HepG2 (cell line): Measurements from ENCODE around the gene DYNC2H1. TPM values are rescaled to one million over a fixed set of nuclear protein-coding genes. Genes with fewer than 3 reads are reported as not detected.

Experiments used
- ATAC-seq: fragments of 200-7000 bp; cut with Tn5 transposase; 3 replicates; pipeline ENCODE4 v1.9.1; 2020; ENCODE audit warnings: mild to moderate bottlenecking, moderate library complexity
- BruUV-seq: library from RNA; stranded (reverse); fragments of 400-500 nt; replicated peaks from 2 replicates; lab custom pipeline; 2021; lab: Mats Ljungman, UMichigan
- CTCF ChIA-PET: fragments of 300-600 bp; formaldehyde crosslinking; extraction: SDS; loops from one replicate; lab custom pipeline; 2021; ENCODE audit warnings: low total read pairs, inconsistent platforms, low intra/inter-chr PET ratio; lab: Yijun Ruan, JAX
- POLR2A ChIA-PET: fragments of 350-600 bp; sonication (Branson Sonifier 250); formaldehyde crosslinking; loops from one replicate; lab custom pipeline; 2020; ENCODE audit warnings: antibody characterized with exemption, inconsistent platforms; lab: Yijun Ruan, JAX
- DNase-seq: peaks from one replicate; pipeline ENCODE4 v3.0.0-alpha.2; 2015; ENCODE audit warnings: low spot score
- FAIRE-seq: peaks from 3 replicates; lab custom pipeline; 2011; peaks lifted over from hg19 to GRCh38; lab: Jason Lieb, UNC
- H2AFZ ChIP-seq: one replicate; pipeline ENCODE4 v1.6.1; 2011; ENCODE audit warnings: low read length, inconsistent platforms
- H3K27ac ChIP-seq: fragments of 300-600 bp; 3 replicates; pipeline ENCODE4 v1.8.0; 2011; ENCODE audit warnings: mixed run types, mild to moderate bottlenecking, mixed read lengths, low read length, inconsistent platforms; ENCODE audit not compliant: insufficient read depth; ENCODE audit errors: extremely low read length
- H3K27me3 ChIP-seq, 2 experiments: fragments of 200-600 bp in 1 of 2; 2 replicates in 1 of 2; 3 replicates in 1 of 2; pipeline versions ENCODE4 v1.6.0 to v1.8.0; 2011; ENCODE audit warnings: low read length in 2 of 2, mild to moderate bottlenecking in 2 of 2, moderate library complexity in 2 of 2, inconsistent platforms in 1 of 2; ENCODE audit not compliant: insufficient read depth in 2 of 2, control insufficient read depth in 1 of 2
- H3K36me3 ChIP-seq, 2 experiments: fragments of 200-600 bp in 1 of 2; replicated peaks in 1 of 2; 2 replicates in 1 of 2; 3 replicates in 1 of 2; pipeline versions ENCODE4 v1.5.1 to v1.8.0; 2011; ENCODE audit warnings: low read length in 2 of 2, inconsistent platforms in 1 of 2; ENCODE audit not compliant: insufficient read depth in 2 of 2, control insufficient read depth in 1 of 2
- H3K4me1 ChIP-seq: 2 replicates; pipeline ENCODE4 v1.5.1; 2012; ENCODE audit warnings: low read length, inconsistent platforms; ENCODE audit not compliant: insufficient read depth
- H3K4me2 ChIP-seq: 2 replicates; pipeline ENCODE4 v1.6.0; 2011; ENCODE audit warnings: low read depth, low read length, inconsistent platforms
- H3K4me3 ChIP-seq, 3 experiments: fragments of 200-600 bp in 1 of 3; sonication (generic), shearing (Covaris generic) in 1 of 3; replicated peaks in 1 of 3; 2 replicates each; pipeline ENCODE4 v1.5.1; 2011 to 2016; ENCODE audit warnings: low read length in 3 of 3, inconsistent platforms in 2 of 3, low read depth in 2 of 3, mild to moderate bottlenecking in 2 of 3, control low read depth in 1 of 3, mixed read lengths in 1 of 3; ENCODE audit not compliant: insufficient read depth in 1 of 3
- H3K79me2 ChIP-seq: one replicate; pipeline ENCODE4 v1.6.1; 2011; ENCODE audit warnings: low read length, inconsistent platforms; ENCODE audit not compliant: insufficient read depth
- H3K9ac ChIP-seq: 2 replicates; pipeline ENCODE4 v1.6.0; 2011; ENCODE audit warnings: mild to moderate bottlenecking, low read depth, low read length, inconsistent platforms; ENCODE audit not compliant: insufficient read depth
- H3K9me3 ChIP-seq: 2 replicates; pipeline ENCODE4 v1.5.1; 2012; ENCODE audit warnings: mild to moderate bottlenecking, low read length
- H4K20me1 ChIP-seq: 2 replicates; pipeline ENCODE4 v1.6.0; 2011; ENCODE audit warnings: inconsistent platforms, mild to moderate bottlenecking, low read length, moderate library complexity; ENCODE audit not compliant: insufficient read depth
- KLF15 ChIP-seq: sonication (generic); formaldehyde crosslinking; IDR thresholded peaks from 2 replicates; pipeline ENCODE4 v1.8.1; 2023; ENCODE audit warnings: borderline replicate concordance, mild to moderate bottlenecking, inconsistent platforms, missing genetic modification reagents, mixed read lengths
- MYC ChIP-seq: sonication (generic); formaldehyde crosslinking; IDR thresholded peaks from 2 replicates; pipeline ENCODE4 v1.9.0; 2021; ENCODE audit warnings: missing genetic modification reagents, borderline replicate concordance
- NRL ChIP-seq: sonication (generic); formaldehyde crosslinking; IDR thresholded peaks from 2 replicates; pipeline ENCODE4 v1.5.0; 2020; ENCODE audit warnings: missing genetic modification reagents, mild to moderate bottlenecking, moderate library complexity, borderline replicate concordance
- RBAK ChIP-seq: sonication (generic); formaldehyde crosslinking; IDR thresholded peaks from 2 replicates; pipeline ENCODE4 v1.5.1; 2020; ENCODE audit warnings: mild to moderate bottlenecking, missing genetic modification reagents
- RBFOX2 ChIP-seq: fragments of 200-400 bp; formaldehyde crosslinking; IDR thresholded peaks from 2 replicates; pipeline ENCODE4 v1.6.1; 2017; ENCODE audit warnings: low read depth, mild to moderate bottlenecking, low read length
- ZFY ChIP-seq: sonication (generic); formaldehyde crosslinking; IDR thresholded peaks from 2 replicates; pipeline ENCODE4 v1.4.0; 2020; ENCODE audit warnings: missing genetic modification reagents
- ZNF441 ChIP-seq: sonication (generic); formaldehyde crosslinking; IDR thresholded peaks from 2 replicates; pipeline ENCODE4 v1.7.0; 2021; ENCODE audit warnings: missing genetic modification reagents, borderline replicate concordance
- WGBS: methylation state at CpG from one replicate; pipeline ENCODE4 v1.1.6; 2017; ENCODE audit warnings: low lambda C conversion rate; 5-methylcytosine and 5-hydroxymethylcytosine counted together
- in situ Hi-C: cut with HindIII; loops from 2 replicates; pipeline ENCODE4 v1.10.0; 2017; ENCODE audit warnings: low pct_unique_long_range_greater_than_20kb; ENCODE audit not compliant: extremely low pct_ligation_motif_present
- intact Hi-C: fragments of 100-400 bp; cut with micrococcal nuclease; formaldehyde crosslinking; loops from one replicate; pipeline ENCODE4 v1.10.0; 2022; ENCODE audit not compliant: unreplicated experiment
- polyA plus RNA-seq, 8 experiments: library from polyadenylated mRNA; depleted of rRNA in 3 of 8; stranded (reverse) in 7 of 8; unstranded in 1 of 8; fragments of >200 nt; fragmentation: Illumina TruSeq in 4 of 8; extraction: Trizol in 4 of 8; gene quantifications; 2 replicates each; pipeline versions ENCODE4 v1.2.1 to v1.2.3, GENCODE V29; 2011 to 2016; ENCODE audit warnings: low read depth in 4 of 8, missing spikeins in 1 of 8, mixed read lengths in 1 of 8; ENCODE audit not compliant: insufficient read depth in 1 of 8
- total RNA-seq, 5 experiments: library from RNA; depleted of rRNA; stranded (reverse); fragments of >200 nt; fragmentation: Illumina TruSeq; extraction: Trizol; gene quantifications; 2 replicates each; pipeline ENCODE4 v1.2.3, GENCODE V29; 2016; ENCODE audit warnings: low read depth in 1 of 5
- TF ChIP-seq, protein P1 (sequence below): sonication (generic); formaldehyde crosslinking; IDR thresholded peaks from 2 replicates; pipeline ENCODE4 v1.8.1; 2023; ENCODE audit warnings: mild to moderate bottlenecking, missing genetic modification reagents
- TF ChIP-seq, protein P2 (sequence below): sonication (generic); formaldehyde crosslinking; IDR thresholded peaks from 2 replicates; pipeline ENCODE4 v1.5.0; 2020; ENCODE audit warnings: missing genetic modification reagents
- TF ChIP-seq, protein P3 (sequence below): sonication (generic); formaldehyde crosslinking; IDR thresholded peaks from 2 replicates; pipeline ENCODE4 v1.4.0; 2020; ENCODE audit warnings: mild to moderate bottlenecking, missing genetic modification reagents, borderline replicate concordance
- TF ChIP-seq, protein P4 (sequence below): sonication (generic); formaldehyde crosslinking; IDR thresholded peaks from 2 replicates; pipeline ENCODE4 v1.8.0; 2022; ENCODE audit warnings: low read depth, missing genetic modification reagents

DYNC2H1 gene
- total and polyA plus RNA-seq, 2 of the 13 experiments (the other 11 are each of a cell fraction or from before 2014, with no cell fraction given), result 0.49 to 0.66 TPM

DNA sequence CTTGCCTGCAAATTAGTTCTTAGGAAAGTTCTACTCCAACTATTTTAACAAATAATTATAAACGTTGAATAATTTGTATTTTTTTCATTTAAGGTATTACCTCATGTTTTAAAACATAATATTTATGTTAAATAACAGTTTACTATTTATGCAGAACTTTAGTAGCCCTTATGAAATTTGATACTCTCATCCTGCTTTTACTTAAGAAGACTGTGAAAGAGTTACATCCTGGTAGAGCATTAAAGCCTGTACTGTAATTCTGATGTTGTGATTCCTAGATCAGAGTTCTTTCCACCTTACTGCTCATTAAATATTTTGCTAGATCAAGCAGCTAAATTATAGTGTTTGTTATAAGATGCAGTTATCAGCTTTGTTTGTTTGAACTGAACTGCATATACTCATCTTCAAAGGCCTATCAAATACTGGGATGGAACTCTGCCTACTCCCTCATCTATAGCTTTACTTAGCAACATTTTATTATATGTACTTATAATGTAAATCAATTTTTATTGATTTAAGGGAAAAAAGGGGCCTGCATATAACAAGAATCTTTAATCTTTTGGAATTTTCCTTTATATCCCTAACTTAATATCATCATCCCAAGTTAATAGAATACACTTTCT, 304.2 kb downstream of the DYNC2H1 start:
- POLR2A ChIA-PET, result no interaction called here
- Histone ChIP-seq H3K9me3 (no peaks in the 10 kb centered on the region), H3K36me3 (no peaks in the 10 kb centered on the region), H3K27me3 (no peaks in the 10 kb centered on the region), H3K79me2 (no peaks in the 10 kb centered on the region), H3K27ac (no peak overlapping the region), H3K4me2 (no peak overlapping the region), H3K4me1 (no peaks in the 10 kb centered on the region), H2AFZ (no peak overlapping the region), H4K20me1 (no peaks in the 10 kb centered on the region), H3K4me3 (no peak overlapping the region), H3K9ac (no peak overlapping the region)
- intact Hi-C loops, result no loop called here
- FAIRE-seq (no peak), ATAC-seq (no peak)
- whole genome bisulfite sequencing, result 0% methylated on average over 1 of the region's 1 CpG
- no TSS peak for BruUV-seq
- CTCF ChIA-PET, result no interaction called here
- TF ChIP-seq ZNF441 (CRISPR knock-in tag) (no peak), RBAK (no peak), ZFY (CRISPR knock-in tag) (no peak), RBFOX2 (no peak), NRL (CRISPR knock-in tag) (no peak), KLF15 (CRISPR knock-in tag) (no peak), MYC (CRISPR knock-in tag) (no peak)
- TF ChIP-seq, protein P1, sequence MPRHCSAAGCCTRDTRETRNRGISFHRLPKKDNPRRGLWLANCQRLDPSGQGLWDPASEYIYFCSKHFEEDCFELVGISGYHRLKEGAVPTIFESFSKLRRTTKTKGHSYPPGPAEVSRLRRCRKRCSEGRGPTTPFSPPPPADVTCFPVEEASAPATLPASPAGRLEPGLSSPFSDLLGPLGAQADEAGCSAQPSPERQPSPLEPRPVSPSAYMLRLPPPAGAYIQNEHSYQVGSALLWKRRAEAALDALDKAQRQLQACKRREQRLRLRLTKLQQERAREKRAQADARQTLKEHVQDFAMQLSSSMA (CRISPR knock-in tag), result no peak
- TF ChIP-seq, protein P2, sequence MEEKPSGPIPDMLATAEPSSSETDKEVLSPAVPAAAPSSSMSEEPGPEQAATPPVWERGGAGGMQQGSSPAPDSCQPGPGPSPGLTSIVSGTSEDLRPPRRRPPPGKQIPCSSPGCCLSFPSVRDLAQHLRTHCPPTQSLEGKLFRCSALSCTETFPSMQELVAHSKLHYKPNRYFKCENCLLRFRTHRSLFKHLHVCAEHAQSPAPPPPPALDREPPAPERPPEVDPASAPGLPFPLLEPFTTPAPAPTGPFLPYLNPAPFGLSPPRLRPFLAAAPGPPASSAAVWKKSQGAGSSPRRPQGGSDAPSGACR (CRISPR knock-in tag), result no peak
- TF ChIP-seq, protein P3, sequence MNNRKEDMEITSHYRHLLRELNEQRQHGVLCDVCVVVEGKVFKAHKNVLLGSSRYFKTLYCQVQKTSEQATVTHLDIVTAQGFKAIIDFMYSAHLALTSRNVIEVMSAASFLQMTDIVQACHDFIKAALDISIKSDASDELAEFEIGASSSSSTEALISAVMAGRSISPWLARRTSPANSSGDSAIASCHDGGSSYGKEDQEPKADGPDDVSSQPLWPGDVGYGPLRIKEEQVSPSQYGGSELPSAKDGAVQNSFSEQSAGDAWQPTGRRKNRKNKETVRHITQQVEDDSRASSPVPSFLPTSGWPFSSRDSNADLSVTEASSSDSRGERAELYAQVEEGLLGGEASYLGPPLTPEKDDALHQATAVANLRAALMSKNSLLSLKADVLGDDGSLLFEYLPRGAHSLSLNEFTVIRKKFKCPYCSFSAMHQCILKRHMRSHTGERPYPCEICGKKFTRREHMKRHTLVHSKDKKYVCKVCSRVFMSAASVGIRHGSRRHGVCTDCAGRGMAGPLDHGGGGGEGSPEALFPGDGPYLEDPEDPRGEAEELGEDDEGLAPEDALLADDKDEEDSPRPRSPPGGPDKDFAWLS (CRISPR knock-in tag), result no peak
- TF ChIP-seq, protein P4, sequence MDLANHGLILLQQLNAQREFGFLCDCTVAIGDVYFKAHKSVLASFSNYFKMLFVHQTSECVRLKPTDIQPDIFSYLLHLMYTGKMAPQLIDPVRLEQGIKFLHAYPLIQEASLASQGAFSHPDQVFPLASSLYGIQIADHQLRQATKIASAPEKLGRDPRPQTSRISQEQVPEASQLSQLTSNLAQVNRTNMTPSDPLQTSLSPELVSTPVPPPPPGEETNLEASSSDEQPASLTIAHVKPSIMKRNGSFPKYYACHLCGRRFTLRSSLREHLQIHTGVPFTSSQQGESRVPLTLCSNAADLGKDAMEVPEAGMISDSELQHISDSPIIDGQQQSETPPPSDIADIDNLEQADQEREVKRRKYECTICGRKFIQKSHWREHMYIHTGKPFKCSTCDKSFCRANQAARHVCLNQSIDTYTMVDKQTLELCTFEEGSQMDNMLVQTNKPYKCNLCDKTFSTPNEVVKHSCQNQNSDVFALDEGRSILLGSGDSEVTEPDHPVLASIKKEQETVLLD (CRISPR knock-in tag), result no peak
- TF ChIP-seq, all 625 proteins: peak for 0
- in situ Hi-C loops, result no loop called here
- DNase-seq, result no peak
